HG02943 (cell line): ENCODE data around the gene ZNF430.

Experiments used
- ATAC-seq: cut with Tn5 transposase; IDR thresholded peaks from one replicate; pipeline ENCODE4 v1.9.1; 2021; ENCODE audit warnings: mild to moderate bottlenecking, low read depth, moderate library complexity; ENCODE audit not compliant: unreplicated experiment

The ZNF430 gene

GRCh38 chr19:21109116-21109515 is 88.7 kb downstream of the ZNF430 start:
- ATAC-seq, result no peak
